ENCODE measurements around the gene B3GALT5.

- TF ChIP-seq CTCF (IDR thresholded peaks at IDR 0.05) (no peak), POLR2A (IDR thresholded peaks at IDR 0.05) (no peak)
Measured at GRCh38 chr21:39660191-39660980, 47.6 kb downstream of the B3GALT5 start.
